ENCODE data around the gene OSBP2. TPM values are rescaled to one million over a fixed set of nuclear protein-coding genes. Genes with fewer than 3 reads are reported as not detected.

The OSBP2 gene
- total RNA-seq, 4 donors from 2014 or later: 1.9 to 3.9 (median 3.0) TPM

DNA sequence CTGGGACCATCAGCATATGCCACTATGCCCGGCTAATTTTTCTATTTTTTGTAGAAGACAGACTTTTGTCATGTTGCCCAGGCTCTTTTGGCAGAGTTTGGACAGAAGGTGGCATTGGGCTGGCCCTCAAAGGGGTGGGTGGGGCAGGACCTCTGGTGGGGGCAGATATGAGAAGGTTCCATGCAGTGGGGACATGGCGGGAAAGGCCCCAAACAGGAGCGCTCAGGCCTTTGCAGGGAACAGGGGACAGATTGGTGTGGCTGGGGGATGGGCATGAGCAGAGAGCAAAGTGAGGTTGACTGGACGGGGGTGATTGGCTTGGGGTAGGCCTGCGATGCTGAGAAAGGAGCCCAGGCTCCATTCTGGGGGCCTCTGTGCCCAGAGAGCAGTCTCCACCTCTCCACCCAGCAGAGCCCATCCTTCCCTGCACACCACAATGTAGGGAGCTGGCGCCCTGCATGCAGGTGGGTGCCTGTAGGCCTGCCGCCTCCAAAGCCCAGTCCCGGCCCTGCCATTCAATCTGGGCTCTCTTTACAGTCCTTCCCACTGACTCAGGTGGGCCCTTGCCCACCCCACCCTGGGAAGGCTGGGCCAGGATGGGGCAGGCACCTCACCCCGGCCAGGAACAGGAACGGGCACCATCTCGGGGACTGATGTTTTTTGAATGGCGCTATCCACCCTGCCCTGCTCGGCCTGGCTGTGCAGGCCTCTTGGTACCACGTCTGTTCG is 175.2 kb downstream of the OSBP2 start:
- TF ChIP-seq, protein P1, sequence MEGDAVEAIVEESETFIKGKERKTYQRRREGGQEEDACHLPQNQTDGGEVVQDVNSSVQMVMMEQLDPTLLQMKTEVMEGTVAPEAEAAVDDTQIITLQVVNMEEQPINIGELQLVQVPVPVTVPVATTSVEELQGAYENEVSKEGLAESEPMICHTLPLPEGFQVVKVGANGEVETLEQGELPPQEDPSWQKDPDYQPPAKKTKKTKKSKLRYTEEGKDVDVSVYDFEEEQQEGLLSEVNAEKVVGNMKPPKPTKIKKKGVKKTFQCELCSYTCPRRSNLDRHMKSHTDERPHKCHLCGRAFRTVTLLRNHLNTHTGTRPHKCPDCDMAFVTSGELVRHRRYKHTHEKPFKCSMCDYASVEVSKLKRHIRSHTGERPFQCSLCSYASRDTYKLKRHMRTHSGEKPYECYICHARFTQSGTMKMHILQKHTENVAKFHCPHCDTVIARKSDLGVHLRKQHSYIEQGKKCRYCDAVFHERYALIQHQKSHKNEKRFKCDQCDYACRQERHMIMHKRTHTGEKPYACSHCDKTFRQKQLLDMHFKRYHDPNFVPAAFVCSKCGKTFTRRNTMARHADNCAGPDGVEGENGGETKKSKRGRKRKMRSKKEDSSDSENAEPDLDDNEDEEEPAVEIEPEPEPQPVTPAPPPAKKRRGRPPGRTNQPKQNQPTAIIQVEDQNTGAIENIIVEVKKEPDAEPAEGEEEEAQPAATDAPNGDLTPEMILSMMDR (IDR thresholded peaks at IDR 0.05): no peak
- no peak for TF ChIP-seq POLR2A (IDR thresholded peaks at IDR 0.05)
- Histone ChIP-seq H3K9me3 (no peaks in the 10 kb centered on the region), H3K27ac (no peak overlapping the region), H3K4me1 (no peaks in the 10 kb centered on the region), H3K36me3 (no peaks in the 10 kb centered on the region), H3K4me3 (no peak overlapping the region), H3K27me3 (no peaks in the 10 kb centered on the region)
- no peak for DNase-seq
- WGBS, 2 donors: 80 to 97% methylated on average over 5 to 8 of the region's 15 CpGs
- intact Hi-C loops (cut with DNase I): no loop called here

DNA sequence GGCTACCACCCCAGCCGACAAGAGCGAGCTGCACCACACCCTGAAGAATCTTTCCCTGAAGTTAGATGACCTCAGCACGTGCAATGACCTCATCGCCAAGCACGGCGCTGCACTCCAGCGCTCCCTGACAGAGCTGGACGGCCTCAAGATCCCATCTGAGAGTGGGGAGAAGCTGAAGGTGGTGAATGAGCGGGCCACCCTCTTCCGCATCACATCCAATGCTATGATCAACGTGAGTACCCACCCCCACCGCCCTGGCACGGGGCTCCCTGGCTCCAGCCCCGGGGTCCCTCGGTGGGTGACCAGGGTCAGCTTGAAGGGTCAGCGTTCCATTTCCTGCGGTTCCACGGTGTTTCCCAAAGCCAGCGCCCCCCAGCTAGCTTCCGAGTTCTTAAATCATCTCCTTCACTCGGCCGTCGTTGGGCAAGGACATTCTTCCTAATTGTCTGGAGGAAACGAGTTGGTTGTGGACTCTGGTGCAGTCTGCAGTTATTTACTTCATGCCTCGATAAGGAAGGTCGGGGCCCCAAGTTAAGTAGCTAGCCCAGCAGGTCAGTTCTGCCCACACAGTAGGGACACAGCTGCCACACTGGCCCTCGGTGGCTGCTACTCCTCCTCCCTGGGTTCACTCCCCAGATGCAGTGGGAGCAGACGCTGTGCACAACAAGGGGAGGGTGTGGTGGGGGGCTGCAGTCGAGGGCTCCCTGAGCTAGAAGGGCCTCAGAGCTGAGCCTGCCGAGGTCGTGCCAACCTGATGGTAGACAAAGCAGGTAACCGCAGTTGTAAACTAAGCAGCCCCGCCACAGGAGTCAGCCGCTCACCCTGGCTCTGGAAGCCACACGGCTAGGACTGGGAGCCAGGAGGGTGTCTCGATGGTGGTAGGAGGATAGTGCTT is 176.0 kb downstream of the OSBP2 start:
- 91 to 94% methylated on average over 17 to 26 of the region's 36 CpGs for WGBS, 2 donors
- intact Hi-C loops (cut with DNase I): no loop called here

DNA sequence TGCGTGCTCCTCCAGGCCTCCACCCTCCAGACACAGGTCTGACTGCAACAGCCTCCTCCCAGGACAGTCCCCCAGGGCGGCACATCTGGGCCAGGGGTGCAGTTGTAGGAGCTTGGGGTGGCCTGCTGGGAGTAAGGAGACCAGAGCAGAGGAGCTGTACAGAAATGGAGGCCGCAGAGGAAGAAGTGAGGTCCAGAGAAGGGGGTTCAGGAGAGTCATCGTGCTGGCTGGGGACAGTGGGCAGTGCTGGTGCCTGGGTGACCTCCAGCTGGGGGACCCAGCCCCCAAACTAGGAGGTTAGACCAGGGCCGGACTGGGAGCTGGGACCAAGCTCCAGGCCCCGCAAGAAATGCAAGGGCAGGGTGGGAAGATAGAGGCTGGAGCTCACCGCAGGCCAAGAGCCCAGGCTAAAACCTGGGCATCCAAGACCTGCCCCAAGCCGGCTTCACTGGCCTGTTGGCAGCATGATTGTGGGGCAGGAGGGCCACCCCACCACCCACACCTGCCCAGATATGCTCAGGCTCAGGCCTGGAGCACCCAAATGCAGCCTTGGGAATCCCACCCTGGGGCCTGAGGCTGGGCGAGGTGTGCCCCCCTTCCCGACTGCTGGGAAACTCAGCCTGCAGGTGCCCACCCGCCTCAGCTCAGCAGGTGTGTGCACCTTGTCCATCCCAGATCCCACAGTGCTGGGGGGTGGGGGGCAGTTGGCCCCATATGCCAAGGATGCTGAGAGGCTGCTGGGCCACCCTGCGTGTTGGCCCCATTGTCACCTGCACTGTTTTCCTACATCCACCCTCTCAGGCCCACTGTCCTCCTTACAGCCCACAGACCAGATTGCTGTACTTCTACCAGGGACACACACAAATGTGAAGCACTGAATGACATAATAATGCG is 177.0 kb downstream of the OSBP2 start:
- H3K27ac ChIP-seq: no peak overlapping the region
- no peaks in the 10 kb centered on the region for H3K4me1 ChIP-seq
- H3K36me3 ChIP-seq: no peaks in the 10 kb centered on the region
- no peak overlapping the region for H3K4me3 ChIP-seq
- no peak for DNase-seq
- no peaks in the 10 kb centered on the region for H3K27me3 ChIP-seq
- WGBS, 2 donors: 72 to 88% methylated on average over 7 to 8 of the region's 13 CpGs
- intact Hi-C loops (cut with DNase I): no loop called here
- no peaks in the 10 kb centered on the region for H3K9me3 ChIP-seq
- TF ChIP-seq POLR2A (IDR thresholded peaks at IDR 0.05): no peak
- TF ChIP-seq, protein P1 (IDR thresholded peaks at IDR 0.05): no peak

More for the DNA sequence above, 176.0 kb downstream of the OSBP2 start:
- Histone ChIP-seq H3K4me1 (no peaks in the 10 kb centered on the region), H3K27ac (no peak overlapping the region), H3K4me3 (no peak overlapping the region), H3K36me3 (no peaks in the 10 kb centered on the region), H3K27me3 (no peaks in the 10 kb centered on the region), H3K9me3 (no peaks in the 10 kb centered on the region)
- DNase-seq: no peak
- TF ChIP-seq POLR2A (IDR thresholded peaks at IDR 0.05): no peak
- TF ChIP-seq, protein P1 (IDR thresholded peaks at IDR 0.05): no peak

DNA sequence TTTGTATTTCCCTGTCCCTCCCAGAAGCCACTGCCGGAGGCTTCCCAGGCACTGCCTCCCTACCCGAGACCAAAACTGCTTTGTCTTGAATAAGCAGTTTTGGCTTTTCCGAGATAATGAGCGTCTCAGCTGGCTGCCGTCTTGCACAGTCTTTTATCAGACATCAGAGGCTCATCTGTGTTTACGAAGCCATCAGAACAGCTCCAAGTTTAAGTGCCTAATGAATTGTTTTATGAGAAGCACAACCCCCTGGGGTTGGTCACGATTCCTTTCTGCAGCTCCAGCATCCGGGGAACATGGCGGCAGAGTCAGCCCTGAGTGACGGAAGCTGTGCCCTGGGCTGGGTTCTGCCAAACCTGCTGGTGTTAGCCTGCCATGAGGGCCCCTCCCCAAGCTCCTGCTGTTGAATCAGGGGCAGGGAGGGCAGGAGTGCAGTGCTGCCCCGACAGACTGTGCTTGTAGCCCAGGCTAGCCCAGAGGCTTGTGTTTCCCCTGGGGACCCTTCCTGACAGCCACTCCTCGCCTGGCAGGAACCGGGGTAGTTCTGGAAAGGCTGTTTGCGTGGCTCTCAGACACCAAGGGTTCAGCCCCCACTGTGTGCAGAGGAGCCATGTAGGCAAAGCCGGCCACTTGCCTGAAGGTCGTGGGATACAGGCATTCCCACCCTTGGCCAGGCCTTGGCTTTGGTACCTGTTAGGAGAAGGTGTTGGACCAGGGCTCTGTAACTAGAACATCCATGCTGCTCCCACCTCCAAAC is 177.8 kb downstream of the OSBP2 start:
- H3K9me3 ChIP-seq: no peaks in the 10 kb centered on the region
- DNase-seq: no peak
- no peaks in the 10 kb centered on the region for H3K36me3 ChIP-seq
- no peak overlapping the region for H3K4me3 ChIP-seq
- TF ChIP-seq, protein P1 (IDR thresholded peaks at IDR 0.05): no peak
- no peak for TF ChIP-seq POLR2A (IDR thresholded peaks at IDR 0.05)
- WGBS, 2 donors: 76 to 86% methylated on average over 8 to 11 of the region's 16 CpGs
- H3K27ac ChIP-seq: no peak overlapping the region
- H3K4me1 ChIP-seq: no peaks in the 10 kb centered on the region
- H3K27me3 ChIP-seq: no peaks in the 10 kb centered on the region
- intact Hi-C loops (cut with DNase I): no loop called here
